Kidney (tissue), 14 donors: ENCODE measurements around the gene SCARB1. TPM values are rescaled to one million over a fixed set of nuclear protein-coding genes. Genes with fewer than 3 reads are reported as not detected.

Experiments
- DNase-seq, 5 donors: peaks; one replicate each; pipeline ENCODE4 v3.0.0-alpha.2; 2013 to 2020
- FAIRE-seq: peaks from 2 replicates; lab custom pipeline; 2012; peaks lifted over from hg19 to GRCh38; lab: Jason Lieb, UNC
- H3K27ac ChIP-seq, 2 donors: one replicate each; pipeline ENCODE4 v1.7.0; 2013; ENCODE audit warnings: low read depth in 2 of 2, low read length in 2 of 2, inconsistent platforms in 1 of 2
- H3K27me3 ChIP-seq: one replicate; pipeline ENCODE4 v1.7.1; 2013; ENCODE audit warnings: low read length, inconsistent platforms; ENCODE audit not compliant: control insufficient read depth, insufficient read depth
- H3K36me3 ChIP-seq, 3 donors: one replicate each; pipeline versions ENCODE4 v1.7.0 to v1.7.1; 2013; ENCODE audit warnings: low read length in 3 of 3, control low read depth in 1 of 3, inconsistent platforms in 1 of 3; ENCODE audit not compliant: insufficient read depth in 3 of 3, control insufficient read depth in 2 of 3
- H3K4me1 ChIP-seq, 3 donors: one replicate each; pipeline versions ENCODE4 v1.7.0 to v1.7.1; 2013; ENCODE audit warnings: low read length in 3 of 3, inconsistent platforms in 1 of 3, low read depth in 1 of 3; ENCODE audit not compliant: control insufficient read depth in 2 of 3, insufficient read depth in 2 of 3
- H3K4me3 ChIP-seq, 3 donors: one replicate each; pipeline versions ENCODE4 v1.7.0 to v1.8.1; 2013; ENCODE audit warnings: low read length in 3 of 3, control low read depth in 1 of 3, inconsistent platforms in 1 of 3
- H3K9ac ChIP-seq, 3 donors: one replicate each; pipeline versions ENCODE4 v1.7.0 to v1.7.1; 2013; ENCODE audit warnings: low read length in 3 of 3, control low read depth in 1 of 3, inconsistent platforms in 1 of 3
- H3K9me3 ChIP-seq, 3 donors: one replicate each; pipeline versions ENCODE4 v1.7.0 to v1.7.1; 2013; ENCODE audit warnings: low read length in 3 of 3, control low read depth in 1 of 3, inconsistent platforms in 1 of 3; ENCODE audit not compliant: control insufficient read depth in 2 of 3, insufficient read depth in 1 of 3
- CTCF ChIP-seq: IDR thresholded peaks from 3 replicates; pipeline ENCODE4 v1.5.1; 2012; ENCODE audit warnings: mild to moderate bottlenecking, moderate library complexity, borderline replicate concordance; ENCODE audit not compliant: insufficient read depth; ENCODE audit errors: extremely low read depth
- intact Hi-C: fragments of 100-400 bp; cut with DNase I; formaldehyde crosslinking; loops from one replicate; pipeline ENCODE4 v1.11.1; 2022
- polyA plus RNA-seq: library from polyadenylated mRNA; stranded (reverse); fragments of 350-450 nt; fragmentation: Illumina TruSeq; extraction: RNeasy Lipid Tissue Mini Kit (QIAGEN cat#74804); gene quantifications from one replicate; pipeline ENCODE4 v1.2.3, GENCODE V29; 2014; ENCODE audit warnings: low read depth, low replicate concordance; ENCODE audit not compliant: insufficient read depth
- total RNA-seq: library from RNA; stranded (reverse); fragmentation: NEBNext Ultra II Directional; extraction: Animal tissue kit (Norgen Biotek cat#: 25700); gene quantifications from one replicate; pipeline ENCODE4 v1.2.1, GENCODE V29; 2021
- donor health status: control.
- donor health status: control.
- donor health status: control.
- donor health status: control.
- donor health status: control.
- donor health status: DM: yes; HTN: yes; CAD: no.
- donor health status: Normal renal cell carcinoma (clear cell type).

SCARB1 gene
- total and polyA plus RNA-seq, 2 donors from 2014 or later, result 12.3 to 13.2 TPM

- H3K27me3 ChIP-seq, result no peaks in the 10 kb centered on the region
- no peaks in the 10 kb centered on the region for H3K4me1 ChIP-seq
- no peak overlapping the region for H3K4me3 ChIP-seq
- DNase-seq, result no peak
- no peak for FAIRE-seq
- H3K27ac ChIP-seq, result no peak overlapping the region
- TF ChIP-seq CTCF, result no peak
- intact Hi-C loops, result loop anchor here (10.0 kb wide), 1 partner anchor 445 kb away; no protein-coding TSS in a partner anchor
- H3K9ac ChIP-seq, result no peak overlapping the region
- H3K36me3 ChIP-seq, result no peaks in the 10 kb centered on the region
- H3K9me3 ChIP-seq, result no peaks in the 10 kb centered on the region
Measured at GRCh38 chr12:124779161-124780141, 84.2 kb downstream of the SCARB1 start.

- Histone ChIP-seq H3K4me1 (no peaks in the 10 kb centered on the region), H3K36me3 (no peaks in the 10 kb centered on the region), H3K4me3 (no peak overlapping the region), H3K9me3 (no peaks in the 10 kb centered on the region), H3K27ac (no peak overlapping the region), H3K9ac (no peak overlapping the region), H3K27me3 (no peaks in the 10 kb centered on the region)
- intact Hi-C loops, result loop anchor here (10.0 kb wide), 1 partner anchor 444 kb away; no protein-coding TSS in a partner anchor
- TF ChIP-seq CTCF, result no peak
- FAIRE-seq (no peak), DNase-seq (no peak)
Measured at GRCh38 chr12:124778411-124778810, 85.3 kb downstream of the SCARB1 start.

GRCh38 chr12:124777399-124778372, 86.0 kb downstream of the SCARB1 start:
- H3K27ac ChIP-seq, result no peak overlapping the region
- intact Hi-C loops, result loop anchor here (10.0 kb wide), 1 partner anchor 443 kb away; no protein-coding TSS in a partner anchor
- no peak overlapping the region for H3K4me3 ChIP-seq
- no peaks in the 10 kb centered on the region for H3K36me3 ChIP-seq
- H3K9ac ChIP-seq, result no peak overlapping the region
- no peaks in the 10 kb centered on the region for H3K27me3 ChIP-seq
- no peak for TF ChIP-seq CTCF
- no peaks in the 10 kb centered on the region for H3K9me3 ChIP-seq
- H3K4me1 ChIP-seq, result no peaks in the 10 kb centered on the region
- FAIRE-seq (no peak), DNase-seq (no peak)
